Loucy (cell line): ENCODE results near the gene PREX1.

Source experiments
- H2AFZ ChIP-seq: fragments of 200-600 bp; sonication (generic); 2 replicates; pipeline ENCODE4 v1.6.0; 2016; ENCODE audit warnings: antibody characterized with exemption, mild to moderate bottlenecking, low read length, moderate library complexity
- H3F3A ChIP-seq: fragments of 200-600 bp; 2 replicates; pipeline ENCODE4 v1.6.0; 2016; ENCODE audit warnings: antibody characterized with exemption, low read depth, mild to moderate bottlenecking
- H3K27me3 ChIP-seq: fragments of 200-600 bp; sonication (generic); 2 replicates; pipeline ENCODE4 v1.6.1; 2014; ENCODE audit warnings: low read length, mild to moderate bottlenecking; ENCODE audit not compliant: insufficient read depth, poor library complexity, severe bottlenecking
- H3K36me3 ChIP-seq: fragments of 200-600 bp; sonication (generic); 2 replicates; pipeline ENCODE4 v1.6.1; 2016; ENCODE audit warnings: low read length; ENCODE audit not compliant: insufficient read depth
- H3K4me1 ChIP-seq: fragments of 200-600 bp; sonication (generic); 2 replicates; pipeline ENCODE4 v1.5.1; 2014; ENCODE audit warnings: low read length, mild to moderate bottlenecking; ENCODE audit not compliant: insufficient read depth, poor library complexity, severe bottlenecking
- H3K4me2 ChIP-seq: fragments of 200-600 bp; sonication (generic); 2 replicates; pipeline ENCODE4 v1.6.0; 2014; ENCODE audit warnings: antibody characterized with exemption, low read length, low read depth, mild to moderate bottlenecking; ENCODE audit not compliant: poor library complexity, severe bottlenecking
- H3K4me3 ChIP-seq: fragments of 200-600 bp; sonication (generic); 2 replicates; pipeline ENCODE4 v1.5.1; 2014; ENCODE audit warnings: low read length, mild to moderate bottlenecking, mixed read lengths; ENCODE audit not compliant: poor library complexity, severe bottlenecking
- H3K79me2 ChIP-seq: fragments of 200-600 bp; sonication (generic); 2 replicates; pipeline ENCODE4 v1.6.1; 2014; ENCODE audit warnings: low read length; ENCODE audit not compliant: insufficient read depth
- H3K9ac ChIP-seq: fragments of 200-600 bp; sonication (generic); 2 replicates; pipeline ENCODE4 v1.6.0; 2014; ENCODE audit warnings: mild to moderate bottlenecking, low read depth, low read length, moderate library complexity; ENCODE audit not compliant: poor library complexity, severe bottlenecking
- H3K9me2 ChIP-seq: fragments of 200-600 bp; sonication (generic); replicated peaks from 2 replicates; pipeline ENCODE4 v1.6.1; 2016; ENCODE audit warnings: low read depth, low read length, mixed read lengths
- H3K9me3 ChIP-seq: fragments of 200-600 bp; sonication (generic); 2 replicates; pipeline ENCODE4 v1.6.1; 2014; ENCODE audit warnings: mild to moderate bottlenecking, antibody characterized with exemption, low read length, low read depth; ENCODE audit not compliant: insufficient read depth
- H4K20me1 ChIP-seq: fragments of 200-600 bp; sonication (generic); 2 replicates; pipeline ENCODE4 v1.6.0; 2014; ENCODE audit warnings: antibody characterized with exemption, low read length, mild to moderate bottlenecking; ENCODE audit not compliant: insufficient read depth, poor library complexity, severe bottlenecking
- EZH2phosphoT487 ChIP-seq: fragments of 200-600 bp; IDR thresholded peaks from 2 replicates; pipeline ENCODE4 v1.6.1; 2018; ENCODE audit warnings: antibody characterized with exemption, mild to moderate bottlenecking, moderate library complexity, borderline replicate concordance
- TF ChIP-seq, protein P1 (sequence below): fragments of 200-600 bp; sonication (generic); conservative IDR thresholded peaks from 2 replicates; pipeline ENCODE4 v1.5.1; 2014; ENCODE audit warnings: mild to moderate bottlenecking, antibody characterized with exemption, low read length

Gene PREX1

GRCh38 chr20:48716086-48716485 lies 111.7 kb downstream of the PREX1 start:
- Histone ChIP-seq H3K4me1 (peaks cover 54% of the 10 kb centered on the region), H3K4me2 (no peak overlapping the region), H3F3A (no peaks in the 10 kb centered on the region), H3K4me3 (no peak overlapping the region), H3K36me3 (no peaks in the 10 kb centered on the region), H3K27me3 (no peaks in the 10 kb centered on the region), H3K79me2 (peaks cover 16% of the 10 kb centered on the region; the same call in 1 of the 2 replicates), H3K9ac (no peak overlapping the region), H3K9me3 (no peaks in the 10 kb centered on the region), H2AFZ (no peak overlapping the region), H3K9me2 (no peaks in the 10 kb centered on the region), H4K20me1 (peaks cover 10% of the 10 kb centered on the region)
- TF ChIP-seq, protein P1, sequence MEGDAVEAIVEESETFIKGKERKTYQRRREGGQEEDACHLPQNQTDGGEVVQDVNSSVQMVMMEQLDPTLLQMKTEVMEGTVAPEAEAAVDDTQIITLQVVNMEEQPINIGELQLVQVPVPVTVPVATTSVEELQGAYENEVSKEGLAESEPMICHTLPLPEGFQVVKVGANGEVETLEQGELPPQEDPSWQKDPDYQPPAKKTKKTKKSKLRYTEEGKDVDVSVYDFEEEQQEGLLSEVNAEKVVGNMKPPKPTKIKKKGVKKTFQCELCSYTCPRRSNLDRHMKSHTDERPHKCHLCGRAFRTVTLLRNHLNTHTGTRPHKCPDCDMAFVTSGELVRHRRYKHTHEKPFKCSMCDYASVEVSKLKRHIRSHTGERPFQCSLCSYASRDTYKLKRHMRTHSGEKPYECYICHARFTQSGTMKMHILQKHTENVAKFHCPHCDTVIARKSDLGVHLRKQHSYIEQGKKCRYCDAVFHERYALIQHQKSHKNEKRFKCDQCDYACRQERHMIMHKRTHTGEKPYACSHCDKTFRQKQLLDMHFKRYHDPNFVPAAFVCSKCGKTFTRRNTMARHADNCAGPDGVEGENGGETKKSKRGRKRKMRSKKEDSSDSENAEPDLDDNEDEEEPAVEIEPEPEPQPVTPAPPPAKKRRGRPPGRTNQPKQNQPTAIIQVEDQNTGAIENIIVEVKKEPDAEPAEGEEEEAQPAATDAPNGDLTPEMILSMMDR, result no peak

DNA sequence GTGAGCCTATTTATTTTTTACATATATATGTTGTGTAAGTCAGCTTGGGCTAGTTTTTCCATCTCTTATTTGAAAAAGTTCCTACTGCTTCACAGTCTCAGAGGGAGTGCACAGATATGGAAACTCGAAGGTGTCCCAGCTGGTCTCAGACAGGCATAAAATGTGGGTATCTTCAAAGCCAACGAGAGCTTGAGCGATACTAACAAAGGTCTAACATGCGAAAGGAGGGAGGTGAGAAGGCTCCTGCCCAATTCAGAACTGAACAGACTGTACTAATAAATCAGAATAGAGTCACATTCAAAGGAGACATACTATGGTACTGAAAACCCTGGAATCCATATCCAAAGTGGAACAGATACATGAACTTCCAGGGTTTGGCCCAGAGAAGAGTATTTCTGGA lies 113.0 kb downstream of the PREX1 start:
- Histone ChIP-seq H3K9ac (no peak overlapping the region), H3K4me2 (no peak overlapping the region), H3F3A (no peaks in the 10 kb centered on the region), H3K4me3 (no peak overlapping the region), H2AFZ (no peak overlapping the region), H3K79me2 (peaks cover 16% of the 10 kb centered on the region; the same call in 1 of the 2 replicates), H3K4me1 (peaks cover 43% of the 10 kb centered on the region), H3K9me3 (no peaks in the 10 kb centered on the region), H3K9me2 (no peaks in the 10 kb centered on the region), H3K36me3 (no peaks in the 10 kb centered on the region), H3K27me3 (no peaks in the 10 kb centered on the region), H4K20me1 (peaks cover 10% of the 10 kb centered on the region)
- TF ChIP-seq, protein P1, result no peak
- no peak for TF ChIP-seq EZH2phosphoT487

DNA sequence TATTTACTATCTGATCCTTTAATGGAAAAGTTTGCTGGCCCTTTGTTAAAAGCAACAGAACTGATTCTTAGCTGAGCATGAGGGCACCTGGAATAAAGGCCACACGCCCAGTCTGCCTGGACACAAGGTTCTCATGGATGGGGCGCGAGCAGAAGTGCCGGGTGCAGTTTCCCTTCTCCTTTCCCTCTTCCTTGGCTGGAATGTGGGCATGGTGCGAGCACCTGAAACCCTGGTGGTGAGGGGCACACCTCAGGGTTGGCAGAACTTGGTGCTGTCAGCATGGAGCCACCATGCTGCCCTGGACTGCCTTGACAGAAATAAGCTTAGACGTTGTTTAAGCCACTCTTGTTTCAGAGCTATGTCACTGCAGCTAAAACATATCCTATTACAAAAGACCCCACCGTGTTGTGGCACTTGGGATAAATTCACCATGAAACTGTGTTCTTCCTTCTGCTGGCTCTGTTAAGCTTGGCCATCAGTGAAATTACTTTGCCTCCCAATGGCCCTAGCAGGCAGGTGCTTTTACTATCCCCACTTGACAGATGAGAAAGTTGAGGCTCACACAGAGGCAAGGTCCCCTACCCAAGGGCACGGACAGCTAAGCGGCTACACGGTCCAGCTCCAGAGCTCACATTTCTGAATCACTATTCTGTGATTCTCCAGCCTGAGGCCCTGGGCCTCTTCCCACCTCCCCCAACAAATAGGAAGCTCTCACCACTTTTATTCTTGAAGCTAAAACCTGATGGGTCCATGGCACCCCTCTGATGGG lies 115.9 kb downstream of the PREX1 start:
- Histone ChIP-seq H3K4me3 (no peak overlapping the region), H3K9ac (no peak overlapping the region), H3K9me3 (no peaks in the 10 kb centered on the region), H3K4me1 (peaks cover 15% of the 10 kb centered on the region), H3K4me2 (no peak overlapping the region), H3K9me2 (no peaks in the 10 kb centered on the region), H3K79me2 (peaks cover 2% of the 10 kb centered on the region; the same call in 1 of the 2 replicates), H3K36me3 (peaks cover 12% of the 10 kb centered on the region; the same call in 1 of the 2 replicates), H3F3A (no peaks in the 10 kb centered on the region), H4K20me1 (no peaks in the 10 kb centered on the region), H3K27me3 (no peaks in the 10 kb centered on the region), H2AFZ (no peak overlapping the region)
- no peak for TF ChIP-seq EZH2phosphoT487
- TF ChIP-seq, protein P1, result no peak
